HCT116 (cell line): Measurements from ENCODE around the gene S1PR4.

Experiments used
- ATF3 ChIP-seq: IDR thresholded peaks from 2 replicates; pipeline ENCODE4 v1.6.1; 2012
- CEBPB ChIP-seq: IDR thresholded peaks from 2 replicates; pipeline ENCODE4 v1.6.1; 2012; ENCODE audit warnings: low read depth
- CTCF ChIP-seq, 3 experiments: fragments of 200-600 bp in 1 of 3; sonication (generic) in 1 of 3; IDR thresholded peaks in 2 of 3; conservative IDR thresholded peaks in 1 of 3; 2 replicates each; pipeline ENCODE4 v1.5.1; 2012 to 2017; ENCODE audit warnings: low read depth in 2 of 3, low read length in 2 of 3, antibody characterized with exemption in 1 of 3, borderline replicate concordance in 1 of 3, control low read depth in 1 of 3, mild to moderate bottlenecking in 1 of 3, mixed read lengths in 1 of 3, mixed run types in 1 of 3, moderate library complexity in 1 of 3; ENCODE audit not compliant: insufficient read depth in 1 of 3
- EZH2 ChIP-seq: fragments of 200-600 bp; sonication (generic); IDR thresholded peaks from 2 replicates; pipeline ENCODE4 v1.6.1; 2017; ENCODE audit warnings: antibody characterized with exemption, mixed run types
- MAX ChIP-seq: IDR thresholded peaks from 2 replicates; pipeline ENCODE4 v1.6.1; 2012
- POLR2AphosphoS5 ChIP-seq: IDR thresholded peaks from 2 replicates; pipeline ENCODE4 v1.6.1; 2011; ENCODE audit warnings: mild to moderate bottlenecking, low read depth, low read length, moderate library complexity
- RAD21 ChIP-seq: IDR thresholded peaks from 2 replicates; pipeline ENCODE4 v1.6.1; 2012; ENCODE audit warnings: low read depth, mild to moderate bottlenecking
- REST ChIP-seq: IDR thresholded peaks from 2 replicates; pipeline ENCODE4 v1.6.1; 2012; ENCODE audit warnings: low read depth
- SIN3A ChIP-seq: IDR thresholded peaks from 2 replicates; pipeline ENCODE4 v1.6.1; 2012; ENCODE audit warnings: low read depth
- TCF7L2 ChIP-seq: IDR thresholded peaks from 2 replicates; pipeline ENCODE4 v1.7.0; 2011; ENCODE audit warnings: borderline replicate concordance, inconsistent platforms; ENCODE audit not compliant: insufficient read depth, insufficient read length; ENCODE audit errors: extremely low read depth
- ZBTB33 ChIP-seq: IDR thresholded peaks from 2 replicates; pipeline ENCODE4 v1.6.1; 2011; ENCODE audit warnings: mild to moderate bottlenecking, low read length, moderate library complexity; ENCODE audit not compliant: insufficient replicate concordance; ENCODE audit errors: extremely low read depth
- ZNF274 ChIP-seq: fragments of 200-500 bp; sonication (Bioruptor generic); IDR thresholded peaks from 2 replicates; pipeline ENCODE4 v1.6.1; 2014; ENCODE audit warnings: mild to moderate bottlenecking, low read depth, low read length, inconsistent platforms

- no peak for TF ChIP-seq EZH2
- no peak for TF ChIP-seq CTCF (IDR thresholded peaks at IDR 0.05 in 2 of 3, conservative IDR thresholded peaks at IDR 0.05 in 1 of 3; ENCODE audit: borderline replicate concordance in 1 of 3, insufficient read depth in 1 of 3, low read depth in 2 of 3, low read length in 2 of 3)
- no peak for TF ChIP-seq ZBTB33
- no peak for TF ChIP-seq MAX
- TF ChIP-seq TCF7L2, result no peak
- TF ChIP-seq REST, result no peak
- no peak for TF ChIP-seq CEBPB
- no peak for TF ChIP-seq ATF3
- no peak for TF ChIP-seq ZNF274
- TF ChIP-seq POLR2AphosphoS5, result no peak
- TF ChIP-seq RAD21, result no peak
- TF ChIP-seq SIN3A, result no peak
Measured at GRCh38 chr19:3178973-3179738, 587 bp downstream of the S1PR4 start.
